CD1c-positive myeloid dendritic cell (primary cell): ENCODE measurements around the gene MEGF11.

ENCODE experiments used
- DNase-seq: peaks from one replicate; pipeline ENCODE4 v3.0.0-alpha.2; 2016; ENCODE audit errors: extremely low spot score

MEGF11 gene

GRCh38 chr15:65970937-65971740 lies 282.4 kb downstream of the MEGF11 start:
- DNase-seq, result no peak

GRCh38 chr15:65969865-65970816 lies 283.4 kb downstream of the MEGF11 start:
- no peak for DNase-seq

- DNase-seq, result no peak
Measured at GRCh38 chr15:65968511-65968910, 285.0 kb downstream of the MEGF11 start.

GRCh38 chr15:65964792-65965433 lies 288.6 kb downstream of the MEGF11 start:
- no peak for DNase-seq

- DNase-seq, result no peak
Measured at GRCh38 chr15:65963911-65964482, 289.6 kb downstream of the MEGF11 start.

- DNase-seq, result no peak
Measured at GRCh38 chr15:65963358-65963757, 290.2 kb downstream of the MEGF11 start.

- DNase-seq, result no peak
Measured at GRCh38 chr15:65962187-65962586, 291.4 kb downstream of the MEGF11 start.

- DNase-seq, result no peak
Measured at GRCh38 chr15:65960586-65960985, 293.0 kb downstream of the MEGF11 start.

- DNase-seq, result no peak
Measured at GRCh38 chr15:65958835-65959234, 294.7 kb downstream of the MEGF11 start.

- DNase-seq, result no peak
Measured at GRCh38 chr15:65957451-65957850, 296.1 kb downstream of the MEGF11 start.

GRCh38 chr15:65956899-65957298 lies 296.7 kb downstream of the MEGF11 start:
- DNase-seq, result no peak

- DNase-seq, result no peak
Measured at GRCh38 chr15:65956307-65956706, 297.2 kb downstream of the MEGF11 start.

- DNase-seq, result no peak
Measured at GRCh38 chr15:65954289-65954741, 299.2 kb downstream of the MEGF11 start.

- no peak for DNase-seq
Measured at GRCh38 chr15:65953622-65954021, 299.9 kb downstream of the MEGF11 start.

GRCh38 chr15:65952391-65953053 lies 301.0 kb downstream of the MEGF11 start:
- no peak for DNase-seq

GRCh38 chr15:65951007-65951406 lies 302.5 kb downstream of the MEGF11 start:
- DNase-seq, result no peak

GRCh38 chr15:65949491-65949890 lies 304.1 kb downstream of the MEGF11 start:
- DNase-seq, result no peak

- no peak for DNase-seq
Measured at GRCh38 chr15:65949011-65949410, 304.5 kb downstream of the MEGF11 start.

GRCh38 chr15:65948383-65948782 lies 305.2 kb downstream of the MEGF11 start:
- DNase-seq, result no peak

- no peak for DNase-seq
Measured at GRCh38 chr15:65947041-65947440, 306.5 kb downstream of the MEGF11 start.

- no peak for DNase-seq
Measured at GRCh38 chr15:65945616-65946015, 307.9 kb downstream of the MEGF11 start.
